ENCODE data around the gene EPN3.

GRCh38 chr17:50499270-50499669 lies 33.3 kb upstream of the EPN3 start:
- TF ChIP-seq CTCF (IDR thresholded peaks at IDR 0.05) (no peak), POLR2A (IDR thresholded peaks at IDR 0.05) (no peak)
